B cell (primary cell): ENCODE results near the gene LITAFD. TPM values are rescaled to one million over a fixed set of nuclear protein-coding genes. Genes with fewer than 3 reads are reported as not detected.

Experiments
- ATAC-seq: fragments of 200-7000 bp; cut with Tn5 transposase; one replicate; pipeline ENCODE4 v1.10.0; 2021; ENCODE audit warnings: low read depth, mild to moderate bottlenecking, moderate number of reproducible peaks, moderate library complexity
- CTCF ChIA-PET: fragments of 350-600 bp; sonication (Branson Sonifier 250); formaldehyde crosslinking; loops from one replicate; lab custom pipeline; 2021; ENCODE audit warnings: antibody characterized with exemption, inconsistent platforms; lab: Charles Lee
- POLR2A ChIA-PET: fragments of 350-600 bp; sonication (Branson Sonifier 250); formaldehyde crosslinking; loops from one replicate; lab custom pipeline; 2021; ENCODE audit warnings: antibody characterized with exemption; lab: Charles Lee
- DNase-seq: peaks from one replicate; pipeline ENCODE4 v3.0.0; 2013
- H2AFZ ChIP-seq: 2 replicates; pipeline ENCODE4 v1.6.1; 2012; ENCODE audit warnings: mild to moderate bottlenecking, low read depth, low read length; ENCODE audit not compliant: insufficient read depth, poor library complexity, severe bottlenecking
- H3K27ac ChIP-seq, 2 donors: 1 replicate in 1 of 2; 2 replicates in 1 of 2; pipeline ENCODE4 v1.5.1; 2012 to 2013; ENCODE audit warnings: low read length in 2 of 2, mild to moderate bottlenecking in 2 of 2, moderate library complexity in 1 of 2
- H3K27me3 ChIP-seq, 4 experiments: fragments of 200-600 bp in 1 of 4; sonication (generic) in 1 of 4; replicated peaks in 1 of 4; 1 replicate in 2 of 4; 2 replicates in 2 of 4; pipeline versions ENCODE4 v1.6.1 to v1.7.0; 2013 to 2016; ENCODE audit warnings: low read length in 3 of 4, mild to moderate bottlenecking in 2 of 4, mixed read lengths in 1 of 4, moderate library complexity in 1 of 4; ENCODE audit not compliant: insufficient read depth in 4 of 4, control insufficient read depth in 3 of 4; ENCODE audit errors: control extremely low read depth in 1 of 4
- H3K36me3 ChIP-seq, 2 experiments: replicated peaks in 1 of 2; 1 replicate in 1 of 2; 2 replicates in 1 of 2; pipeline versions ENCODE4 v1.6.1 to v1.7.1; 2013; ENCODE audit warnings: low read length in 1 of 2; ENCODE audit not compliant: insufficient read depth in 2 of 2, control insufficient read depth in 1 of 2; ENCODE audit errors: control extremely low read depth in 1 of 2, extremely low read depth in 1 of 2
- H3K4me1 ChIP-seq, 2 donors: fragments of 200-600 bp in 1 of 2; sonication (generic) in 1 of 2; 1 replicate in 1 of 2; 2 replicates in 1 of 2; pipeline versions ENCODE4 v1.5.1 to v1.6.1; 2013 to 2017; ENCODE audit warnings: low read length in 2 of 2; ENCODE audit not compliant: control insufficient read depth in 2 of 2, insufficient read depth in 2 of 2
- H3K4me2 ChIP-seq: replicated peaks from 2 replicates; pipeline ENCODE3; 2012; ENCODE audit warnings: mild to moderate bottlenecking, low read depth, low read length; ENCODE audit not compliant: poor library complexity, severe bottlenecking
- H3K4me3 ChIP-seq, 5 experiments: fragments of 200-600 bp in 1 of 5; sonication (generic) in 1 of 5; 1 replicate in 3 of 5; 2 replicates in 2 of 5; pipeline versions ENCODE4 v1.5.1 to v1.7.0; 2011 to 2016; ENCODE audit warnings: low read length in 4 of 5, mild to moderate bottlenecking in 4 of 5, low read depth in 2 of 5, control low read depth in 1 of 5, moderate library complexity in 1 of 5; ENCODE audit not compliant: insufficient read depth in 1 of 5; ENCODE audit errors: control extremely low read depth in 1 of 5, extremely low read depth in 1 of 5
- H3K79me2 ChIP-seq: fragments of 200-600 bp; sonication (generic); one replicate; pipeline ENCODE4 v1.6.0; 2016; ENCODE audit warnings: low read length; ENCODE audit not compliant: control insufficient read depth, insufficient read depth
- H3K9ac ChIP-seq: fragments of 200-600 bp; sonication (generic); 2 replicates; pipeline ENCODE4 v1.6.1; 2017; ENCODE audit warnings: mild to moderate bottlenecking, low read length, moderate library complexity
- H3K9me3 ChIP-seq, 3 donors: one replicate each; pipeline versions ENCODE4 v1.6.1 to v1.7.1; 2013; ENCODE audit warnings: low read length in 2 of 3; ENCODE audit not compliant: control insufficient read depth in 2 of 3, insufficient read depth in 1 of 3; ENCODE audit errors: control extremely low read depth in 1 of 3
- H4K20me1 ChIP-seq: 2 replicates; pipeline ENCODE4 v1.6.0; 2012; ENCODE audit warnings: mild to moderate bottlenecking, low read length; ENCODE audit not compliant: insufficient read depth, control insufficient read depth, poor library complexity, severe bottlenecking
- H3K27ac Mint-ChIP-seq: one replicate; pipeline ENCODE4 v1.8.0; 2021; ENCODE audit warnings: mixed read lengths
- H3K27me3 Mint-ChIP-seq: one replicate; pipeline ENCODE4 v1.8.0; 2021; ENCODE audit warnings: mixed read lengths
- H3K4me1 Mint-ChIP-seq: one replicate; pipeline ENCODE4 v1.8.0; 2021; ENCODE audit warnings: mixed read lengths
- H3K4me3 Mint-ChIP-seq: one replicate; pipeline ENCODE4 v1.8.0; 2021; ENCODE audit warnings: mixed read lengths
- H3K9me3 Mint-ChIP-seq: one replicate; pipeline ENCODE4 v1.8.0; 2022; ENCODE audit warnings: mixed read lengths; ENCODE audit not compliant: insufficient read depth
- EZH2 ChIP-seq: IDR thresholded peaks from 2 replicates; pipeline ENCODE4 v1.6.1; 2012; ENCODE audit warnings: borderline replicate concordance, low read depth, mild to moderate bottlenecking, moderate library complexity, low read length; ENCODE audit not compliant: insufficient read depth, poor library complexity, severe bottlenecking
- whole genome bisulfite sequencing: methylation state at CpG from one replicate; pipeline ENCODE4 v1.1.5; 2013; ENCODE audit warnings: missing lambda C conversion rate; ENCODE audit not compliant: insufficient coverage; 5-methylcytosine and 5-hydroxymethylcytosine counted together
- intact Hi-C: fragments of 100-400 bp; cut with micrococcal nuclease; formaldehyde crosslinking; loops from one replicate; pipeline ENCODE4 v1.10.0; 2022
- polyA plus RNA-seq: library from polyadenylated mRNA; depleted of rRNA; stranded (reverse); fragments of >200 nt; gene quantifications from 2 replicates; pipeline ENCODE4 v1.2.3, GENCODE V29; 2012
- total RNA-seq, 2 donors: library from RNA; stranded (reverse); fragments of 120-200 nt in 1 of 2; gene quantifications; 1 replicate in 1 of 2; 2 replicates in 1 of 2; pipeline versions ENCODE4 v1.2.3 to v1.2.4, GENCODE V29; 2013 to 2022
- TF ChIP-seq, protein P1 (sequence below): fragments of 200-600 bp; IDR thresholded peaks from one replicate; pipeline ENCODE4 v1.8.0; 2022; ENCODE audit warnings: antibody characterized with exemption, mild to moderate bottlenecking

Gene LITAFD
- total and polyA plus RNA-seq, 2 donors (not counting 1 experiment from before 2014, with no cell fraction given), result not detected

- Mint-ChIP-seq H3K27me3 (no peaks in the 10 kb centered on the region), H3K4me3 (no peak overlapping the region), H3K4me1 (no peaks in the 10 kb centered on the region), H3K9me3 (no peaks in the 10 kb centered on the region), H3K27ac (no peak overlapping the region)
- TF ChIP-seq, protein P1, sequence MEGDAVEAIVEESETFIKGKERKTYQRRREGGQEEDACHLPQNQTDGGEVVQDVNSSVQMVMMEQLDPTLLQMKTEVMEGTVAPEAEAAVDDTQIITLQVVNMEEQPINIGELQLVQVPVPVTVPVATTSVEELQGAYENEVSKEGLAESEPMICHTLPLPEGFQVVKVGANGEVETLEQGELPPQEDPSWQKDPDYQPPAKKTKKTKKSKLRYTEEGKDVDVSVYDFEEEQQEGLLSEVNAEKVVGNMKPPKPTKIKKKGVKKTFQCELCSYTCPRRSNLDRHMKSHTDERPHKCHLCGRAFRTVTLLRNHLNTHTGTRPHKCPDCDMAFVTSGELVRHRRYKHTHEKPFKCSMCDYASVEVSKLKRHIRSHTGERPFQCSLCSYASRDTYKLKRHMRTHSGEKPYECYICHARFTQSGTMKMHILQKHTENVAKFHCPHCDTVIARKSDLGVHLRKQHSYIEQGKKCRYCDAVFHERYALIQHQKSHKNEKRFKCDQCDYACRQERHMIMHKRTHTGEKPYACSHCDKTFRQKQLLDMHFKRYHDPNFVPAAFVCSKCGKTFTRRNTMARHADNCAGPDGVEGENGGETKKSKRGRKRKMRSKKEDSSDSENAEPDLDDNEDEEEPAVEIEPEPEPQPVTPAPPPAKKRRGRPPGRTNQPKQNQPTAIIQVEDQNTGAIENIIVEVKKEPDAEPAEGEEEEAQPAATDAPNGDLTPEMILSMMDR, result no peak
- no peak for TF ChIP-seq EZH2
- no peaks in the 10 kb centered on the region for H3K4me1 ChIP-seq
- peaks cover 54% of the 10 kb centered on the region for H3K79me2 ChIP-seq
- ATAC-seq (no peak), DNase-seq (no peak)
- H3K27ac ChIP-seq, result no peak overlapping the region
- no peak overlapping the region for H3K4me3 ChIP-seq
- H4K20me1 ChIP-seq, result peaks cover 85% of the 10 kb centered on the region
- CTCF ChIA-PET, result interaction anchor here (1.2 to 1.3 kb wide), 2 partner anchors 27 to 100 kb away, joined by 4 to 7 read pairs; no protein-coding TSS in a partner anchor
- H2AFZ ChIP-seq, result no peak overlapping the region
- intact Hi-C loops, result no loop called here
- 92% methylated on average over 8 of the region's 8 CpGs for WGBS
- H3K9ac ChIP-seq, result no peak overlapping the region
- no peaks in the 10 kb centered on the region for H3K9me3 ChIP-seq
- H3K36me3 ChIP-seq, result peaks cover 3 to 94% of the 10 kb centered on the region in 2 experiments
- H3K27me3 ChIP-seq, result no peaks in the 10 kb centered on the region
- H3K4me2 ChIP-seq, result no peak overlapping the region
- POLR2A ChIA-PET, result no interaction called here
Measured at GRCh38 chr16:8908810-8909468, 26.8 kb downstream of the LITAFD start.

DNA sequence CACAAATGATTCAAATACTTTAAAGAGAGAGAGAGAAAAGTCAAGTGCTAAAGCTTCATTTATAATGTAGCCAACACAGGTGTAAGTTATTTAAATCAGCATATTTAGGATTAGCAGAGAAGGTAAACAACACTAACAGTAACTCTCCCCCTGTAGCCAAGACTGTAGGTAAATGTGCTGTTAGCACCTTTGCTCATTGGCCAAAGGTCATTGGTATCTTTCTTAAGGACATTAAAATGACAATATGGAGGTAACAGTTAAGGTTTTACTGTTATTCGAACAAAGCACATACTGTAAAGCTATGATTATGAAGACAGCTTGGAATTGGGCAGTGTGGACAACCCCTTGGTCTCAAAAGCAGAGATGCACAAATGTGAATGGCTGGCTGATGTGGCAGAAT, 28.7 kb downstream of the LITAFD start:
- TF ChIP-seq EZH2, result no peak
- TF ChIP-seq, protein P1, result no peak
- CTCF ChIA-PET, result interaction anchor here (1.0 to 1.9 kb wide), 4 partner anchors 9 to 98 kb away, joined by 3 to 7 read pairs (median 4); no protein-coding TSS in a partner anchor
- Histone ChIP-seq H3K27ac (no peak overlapping the region), H3K27me3 (no peaks in the 10 kb centered on the region), H3K9ac (no peak overlapping the region), H3K4me3 (no peak overlapping the region), H2AFZ (no peak overlapping the region), H3K4me2 (no peak overlapping the region), H3K36me3 (peaks cover 3 to 98% of the 10 kb centered on the region in 2 experiments), H4K20me1 (peaks cover 89% of the 10 kb centered on the region), H3K9me3 (no peaks in the 10 kb centered on the region), H3K79me2 (peaks cover 61% of the 10 kb centered on the region), H3K4me1 (no peaks in the 10 kb centered on the region)
- Mint-ChIP-seq H3K4me3 (no peak overlapping the region), H3K27ac (no peak overlapping the region), H3K9me3 (no peaks in the 10 kb centered on the region), H3K4me1 (peaks cover 2% of the 10 kb centered on the region), H3K27me3 (no peaks in the 10 kb centered on the region)
- DNase-seq (no peak), ATAC-seq (no peak)
- intact Hi-C loops, result no loop called here
- 100% methylated on average over 1 of the region's 1 CpG for WGBS
- POLR2A ChIA-PET, result no interaction called here
